Ishikawa (cell line): ENCODE data around the gene PSD4.

Experiments
- CEBPB ChIP-seq: IDR thresholded peaks from 2 replicates; pipeline ENCODE4 v1.6.1; 2012
- CREB1 ChIP-seq: IDR thresholded peaks from 2 replicates; pipeline ENCODE4 v1.6.1; 2012; ENCODE audit warnings: low read depth
- EGR1 ChIP-seq: IDR thresholded peaks from 2 replicates; pipeline ENCODE4 v1.6.1; 2012
- EP300 ChIP-seq: IDR thresholded peaks from 2 replicates; pipeline ENCODE4 v1.6.1; 2012; ENCODE audit warnings: borderline replicate concordance
- FOXM1 ChIP-seq: IDR thresholded peaks from 2 replicates; pipeline ENCODE4 v1.6.1; 2012; ENCODE audit warnings: low read depth, borderline replicate concordance
- MAX ChIP-seq: IDR thresholded peaks from 2 replicates; pipeline ENCODE4 v1.6.1; 2012
- NFIC ChIP-seq: IDR thresholded peaks from 2 replicates; pipeline ENCODE4 v1.6.1; 2012
- RAD21 ChIP-seq: IDR thresholded peaks from 2 replicates; pipeline ENCODE4 v1.6.1; 2012; ENCODE audit warnings: low read depth
- REST ChIP-seq: IDR thresholded peaks from 2 replicates; pipeline ENCODE4 v1.6.1; 2012; ENCODE audit warnings: low read depth, mild to moderate bottlenecking
- TAF1 ChIP-seq: IDR thresholded peaks from 2 replicates; pipeline ENCODE4 v1.6.1; 2012; ENCODE audit warnings: low read depth, mild to moderate bottlenecking
- TCF12 ChIP-seq: IDR thresholded peaks from 2 replicates; pipeline ENCODE4 v1.6.1; 2012; ENCODE audit warnings: low read depth
- TEAD4 ChIP-seq: IDR thresholded peaks from 2 replicates; pipeline ENCODE4 v1.6.1; 2012
- USF1 ChIP-seq: IDR thresholded peaks from 2 replicates; pipeline ENCODE4 v1.6.1; 2012
- YY1 ChIP-seq: IDR thresholded peaks from 2 replicates; pipeline ENCODE4 v1.6.1; 2012; ENCODE audit warnings: low read depth
- ZBTB7A ChIP-seq: IDR thresholded peaks from 2 replicates; pipeline ENCODE4 v1.6.1; 2012; ENCODE audit warnings: low read depth

The PSD4 gene

GRCh38 chr2:113245276-113245711 lies 71.5 kb downstream of the PSD4 start:
- TF ChIP-seq YY1 = no peak
- no peak for TF ChIP-seq MAX
- TF ChIP-seq RAD21 = no peak
- no peak for TF ChIP-seq EGR1
- TF ChIP-seq USF1 = no peak
- no peak for TF ChIP-seq REST
- no peak for TF ChIP-seq TEAD4
- no peak for TF ChIP-seq NFIC
- no peak for TF ChIP-seq CEBPB
- no peak for TF ChIP-seq FOXM1
- TF ChIP-seq TAF1 = no peak
- no peak for TF ChIP-seq EP300
- TF ChIP-seq ZBTB7A = no peak
- TF ChIP-seq TCF12 = no peak
- TF ChIP-seq CREB1 = no peak

- no peak for TF ChIP-seq FOXM1
- no peak for TF ChIP-seq TAF1
- TF ChIP-seq MAX = no peak
- no peak for TF ChIP-seq EGR1
- TF ChIP-seq NFIC = no peak
- no peak for TF ChIP-seq CREB1
- no peak for TF ChIP-seq CEBPB
- TF ChIP-seq REST = no peak
- TF ChIP-seq YY1 = no peak
- no peak for TF ChIP-seq USF1
Observed at GRCh38 chr2:113246606-113247005, 72.8 kb downstream of the PSD4 start.

GRCh38 chr2:113248997-113249770 lies 75.4 kb downstream of the PSD4 start:
- no peak for TF ChIP-seq CREB1
- TF ChIP-seq RAD21 = peak; percentile 72
- no peak for TF ChIP-seq MAX
- TF ChIP-seq TEAD4 = no peak
- no peak for TF ChIP-seq ZBTB7A

- TF ChIP-seq USF1 = no peak
- TF ChIP-seq ZBTB7A = no peak
- TF ChIP-seq REST = no peak
- TF ChIP-seq EP300 = no peak
- no peak for TF ChIP-seq CREB1
- TF ChIP-seq TCF12 = no peak
- no peak for TF ChIP-seq NFIC
- no peak for TF ChIP-seq TEAD4
- TF ChIP-seq FOXM1 = no peak
- TF ChIP-seq EGR1 = no peak
- no peak for TF ChIP-seq MAX
- no peak for TF ChIP-seq CEBPB
- no peak for TF ChIP-seq RAD21
Observed at GRCh38 chr2:113251118-113251517, 77.3 kb downstream of the PSD4 start.
